HepG2 (cell line): ENCODE measurements around the gene PTGIS. TPM values are rescaled to one million over a fixed set of nuclear protein-coding genes. Genes with fewer than 3 reads are reported as not detected.

Source experiments
- ATAC-seq: fragments of 200-7000 bp; cut with Tn5 transposase; 3 replicates; pipeline ENCODE4 v1.9.1; 2020; ENCODE audit warnings: mild to moderate bottlenecking, moderate library complexity
- BruUV-seq: library from RNA; stranded (reverse); fragments of 400-500 nt; replicated peaks from 2 replicates; lab custom pipeline; 2021; lab: Mats Ljungman, UMichigan
- CTCF ChIA-PET: fragments of 300-600 bp; formaldehyde crosslinking; extraction: SDS; loops from one replicate; lab custom pipeline; 2021; ENCODE audit warnings: low total read pairs, inconsistent platforms, low intra/inter-chr PET ratio; lab: Yijun Ruan, JAX
- POLR2A ChIA-PET: fragments of 350-600 bp; sonication (Branson Sonifier 250); formaldehyde crosslinking; loops from one replicate; lab custom pipeline; 2020; ENCODE audit warnings: antibody characterized with exemption, inconsistent platforms; lab: Yijun Ruan, JAX
- DNase-seq: peaks from one replicate; pipeline ENCODE4 v3.0.0-alpha.2; 2015; ENCODE audit warnings: low spot score
- FAIRE-seq: peaks from 3 replicates; lab custom pipeline; 2011; peaks lifted over from hg19 to GRCh38; lab: Jason Lieb, UNC
- H2AFZ ChIP-seq: one replicate; pipeline ENCODE4 v1.6.1; 2011; ENCODE audit warnings: low read length, inconsistent platforms
- H3K27ac ChIP-seq: fragments of 300-600 bp; 3 replicates; pipeline ENCODE4 v1.8.0; 2011; ENCODE audit warnings: mixed run types, mild to moderate bottlenecking, mixed read lengths, low read length, inconsistent platforms; ENCODE audit not compliant: insufficient read depth; ENCODE audit errors: extremely low read length
- H3K27me3 ChIP-seq, 2 experiments: fragments of 200-600 bp in 1 of 2; 2 replicates in 1 of 2; 3 replicates in 1 of 2; pipeline versions ENCODE4 v1.6.0 to v1.8.0; 2011; ENCODE audit warnings: low read length in 2 of 2, mild to moderate bottlenecking in 2 of 2, moderate library complexity in 2 of 2, inconsistent platforms in 1 of 2; ENCODE audit not compliant: insufficient read depth in 2 of 2, control insufficient read depth in 1 of 2
- H3K36me3 ChIP-seq, 2 experiments: fragments of 200-600 bp in 1 of 2; replicated peaks in 1 of 2; 2 replicates in 1 of 2; 3 replicates in 1 of 2; pipeline versions ENCODE4 v1.5.1 to v1.8.0; 2011; ENCODE audit warnings: low read length in 2 of 2, inconsistent platforms in 1 of 2; ENCODE audit not compliant: insufficient read depth in 2 of 2, control insufficient read depth in 1 of 2
- H3K4me1 ChIP-seq: 2 replicates; pipeline ENCODE4 v1.5.1; 2012; ENCODE audit warnings: low read length, inconsistent platforms; ENCODE audit not compliant: insufficient read depth
- H3K4me2 ChIP-seq: 2 replicates; pipeline ENCODE4 v1.6.0; 2011; ENCODE audit warnings: low read depth, low read length, inconsistent platforms
- H3K4me3 ChIP-seq, 3 experiments: fragments of 200-600 bp in 1 of 3; sonication (generic), shearing (Covaris generic) in 1 of 3; replicated peaks in 1 of 3; 2 replicates each; pipeline ENCODE4 v1.5.1; 2011 to 2016; ENCODE audit warnings: low read length in 3 of 3, inconsistent platforms in 2 of 3, low read depth in 2 of 3, mild to moderate bottlenecking in 2 of 3, control low read depth in 1 of 3, mixed read lengths in 1 of 3; ENCODE audit not compliant: insufficient read depth in 1 of 3
- H3K79me2 ChIP-seq: one replicate; pipeline ENCODE4 v1.6.1; 2011; ENCODE audit warnings: low read length, inconsistent platforms; ENCODE audit not compliant: insufficient read depth
- H3K9ac ChIP-seq: 2 replicates; pipeline ENCODE4 v1.6.0; 2011; ENCODE audit warnings: mild to moderate bottlenecking, low read depth, low read length, inconsistent platforms; ENCODE audit not compliant: insufficient read depth
- H3K9me3 ChIP-seq: 2 replicates; pipeline ENCODE4 v1.5.1; 2012; ENCODE audit warnings: mild to moderate bottlenecking, low read length
- H4K20me1 ChIP-seq: 2 replicates; pipeline ENCODE4 v1.6.0; 2011; ENCODE audit warnings: inconsistent platforms, mild to moderate bottlenecking, low read length, moderate library complexity; ENCODE audit not compliant: insufficient read depth
- ATAD3A ChIP-seq: sonication (generic); formaldehyde crosslinking; IDR thresholded peaks from 2 replicates; pipeline ENCODE4 v1.4.0; 2020; ENCODE audit warnings: missing genetic modification reagents
- CBX1 ChIP-seq: IDR thresholded peaks from one replicate; pipeline ENCODE4 v1.6.1; 2016; ENCODE audit warnings: antibody characterized with exemption, low read depth
- CREB3 ChIP-seq: sonication (generic); formaldehyde crosslinking; IDR thresholded peaks from 2 replicates; pipeline ENCODE4 v1.5.0; 2020; ENCODE audit warnings: missing genetic modification reagents
- MTA1 ChIP-seq: sonication (generic); formaldehyde crosslinking; IDR thresholded peaks from 2 replicates; pipeline ENCODE4 v1.4.0; 2020; ENCODE audit warnings: missing genetic modification reagents, mild to moderate bottlenecking, borderline replicate concordance
- MXD1 ChIP-seq: sonication (generic); formaldehyde crosslinking; IDR thresholded peaks from 2 replicates; pipeline ENCODE4 v1.4.0; 2020; ENCODE audit warnings: mild to moderate bottlenecking, missing genetic modification reagents
- SMARCE1 ChIP-seq: fragments of 450-650 bp; IDR thresholded peaks from 2 replicates; pipeline ENCODE4 v1.6.1; 2017; ENCODE audit warnings: borderline replicate concordance
- TBX2 ChIP-seq: sonication (generic); formaldehyde crosslinking; IDR thresholded peaks from 2 replicates; pipeline ENCODE4 v1.5.0; 2020; ENCODE audit warnings: missing genetic modification reagents, mild to moderate bottlenecking, borderline replicate concordance
- XBP1 ChIP-seq: sonication (generic); formaldehyde crosslinking; IDR thresholded peaks from 2 replicates; pipeline ENCODE4 v1.5.0; 2020; ENCODE audit warnings: missing genetic modification reagents
- XRCC5 ChIP-seq: fragments of 200-400 bp; formaldehyde crosslinking; optimal IDR thresholded peaks from 2 replicates; pipeline ENCODE3; 2017; ENCODE audit warnings: mild to moderate bottlenecking, low read length
- ZMYM3 ChIP-seq: sonication (generic); formaldehyde crosslinking; IDR thresholded peaks from 2 replicates; pipeline ENCODE4 v1.5.1; 2020; ENCODE audit warnings: mild to moderate bottlenecking, missing genetic modification reagents
- ZNF180 ChIP-seq: sonication (generic); formaldehyde crosslinking; IDR thresholded peaks from 2 replicates; pipeline ENCODE4 v1.4.0; 2020; ENCODE audit warnings: low read depth, missing genetic modification reagents, borderline replicate concordance
- ZNF234 ChIP-seq: sonication (generic); formaldehyde crosslinking; conservative IDR thresholded peaks from 2 replicates; pipeline ENCODE4 v1.5.1; 2020; ENCODE audit warnings: mild to moderate bottlenecking, missing genetic modification reagents
- ZNF569 ChIP-seq: sonication (generic); formaldehyde crosslinking; IDR thresholded peaks from 2 replicates; pipeline ENCODE4 v1.5.0; 2020; ENCODE audit warnings: mild to moderate bottlenecking, missing genetic modification reagents, moderate library complexity, borderline replicate concordance
- ZNF768 ChIP-seq: sonication (generic); formaldehyde crosslinking; IDR thresholded peaks from 2 replicates; pipeline ENCODE4 v1.4.0; 2020; ENCODE audit warnings: missing genetic modification reagents
- ZNF772 ChIP-seq: sonication (generic); formaldehyde crosslinking; IDR thresholded peaks from 2 replicates; pipeline ENCODE4 v1.5.0; 2020; ENCODE audit warnings: mild to moderate bottlenecking, missing genetic modification reagents
- ZNF839 ChIP-seq: sonication (generic); formaldehyde crosslinking; IDR thresholded peaks from 2 replicates; pipeline ENCODE4 v1.4.0; 2020; ENCODE audit warnings: missing genetic modification reagents, mild to moderate bottlenecking, borderline replicate concordance
- WGBS: methylation state at CpG from one replicate; pipeline ENCODE4 v1.1.6; 2017; ENCODE audit warnings: low lambda C conversion rate; 5-methylcytosine and 5-hydroxymethylcytosine counted together
- in situ Hi-C: cut with HindIII; loops from 2 replicates; pipeline ENCODE4 v1.10.0; 2017; ENCODE audit warnings: low pct_unique_long_range_greater_than_20kb; ENCODE audit not compliant: extremely low pct_ligation_motif_present
- intact Hi-C: fragments of 100-400 bp; cut with micrococcal nuclease; formaldehyde crosslinking; loops from one replicate; pipeline ENCODE4 v1.10.0; 2022; ENCODE audit not compliant: unreplicated experiment
- polyA plus RNA-seq, 8 experiments: library from polyadenylated mRNA; depleted of rRNA in 3 of 8; stranded (reverse) in 7 of 8; unstranded in 1 of 8; fragments of >200 nt; fragmentation: Illumina TruSeq in 4 of 8; extraction: Trizol in 4 of 8; gene quantifications; 2 replicates each; pipeline versions ENCODE4 v1.2.1 to v1.2.3, GENCODE V29; 2011 to 2016; ENCODE audit warnings: low read depth in 4 of 8, missing spikeins in 1 of 8, mixed read lengths in 1 of 8; ENCODE audit not compliant: insufficient read depth in 1 of 8
- total RNA-seq, 5 experiments: library from RNA; depleted of rRNA; stranded (reverse); fragments of >200 nt; fragmentation: Illumina TruSeq; extraction: Trizol; gene quantifications; 2 replicates each; pipeline ENCODE4 v1.2.3, GENCODE V29; 2016; ENCODE audit warnings: low read depth in 1 of 5

The PTGIS gene
- total and polyA plus RNA-seq, 2 of the 13 experiments (the other 11 are each of a cell fraction or from before 2014, with no cell fraction given) = not detected

- H3K9me3 ChIP-seq = no peaks in the 10 kb centered on the region
- H4K20me1 ChIP-seq = no peaks in the 10 kb centered on the region
- WGBS = 57% methylated on average over 6 of the region's 6 CpGs
- intact Hi-C loops (no loop called here), in situ Hi-C loops (no loop called here)
- H3K4me2 ChIP-seq = no peak overlapping the region
- TF ChIP-seq MTA1 (no peak), ZMYM3 (CRISPR knock-in tag) (peak; percentile 81; the same call in 1 of the 2 replicates), ZNF768 (peak; percentile 95), ZNF180 (peak; percentile 95; the same call in 1 of the 2 replicates), XBP1 (CRISPR knock-in tag) (no peak)
- H3K27ac ChIP-seq = no peak overlapping the region
- POLR2A ChIA-PET = no interaction called here
- H2AFZ ChIP-seq = no peak overlapping the region
- H3K27me3 ChIP-seq = peaks cover 3 to 18% of the 10 kb centered on the region in 2 experiments; a peak in 4 of 5 replicates
- no peak for ATAC-seq
- no TSS peak for BruUV-seq
- no peak overlapping the region for H3K4me3 ChIP-seq
- H3K9ac ChIP-seq = no peak overlapping the region
- peaks cover 11% of the 10 kb centered on the region; the same call in 1 of the 2 replicates for H3K4me1 ChIP-seq
- no peaks in the 10 kb centered on the region for H3K36me3 ChIP-seq
- DNase-seq = no peak
- FAIRE-seq = no peak
- no peaks in the 10 kb centered on the region for H3K79me2 ChIP-seq
- CTCF ChIA-PET = no interaction called here
These were observed 4.6 kb downstream of the PTGIS start for GRCh38 chr20:49563015-49563980.

- Histone ChIP-seq H3K36me3 (no peaks in the 10 kb centered on the region), H3K27ac (no peak overlapping the region), H3K79me2 (no peaks in the 10 kb centered on the region), H3K9ac (no peak overlapping the region), H4K20me1 (no peaks in the 10 kb centered on the region), H3K9me3 (no peaks in the 10 kb centered on the region), H3K4me3 (no peak overlapping the region), H3K27me3 (peaks cover 3 to 17% of the 10 kb centered on the region in 2 experiments; a peak in 4 of 5 replicates), H3K4me2 (no peak overlapping the region), H3K4me1 (peaks cover 11% of the 10 kb centered on the region; the same call in 1 of the 2 replicates), H2AFZ (no peak overlapping the region)
- POLR2A ChIA-PET = interaction anchor here (0.8 kb wide), 1 partner anchor 22 kb away, joined by 3 read pairs; no protein-coding TSS in a partner anchor
- CTCF ChIA-PET = no interaction called here
- DNase-seq = no peak
- 26% methylated on average over 21 of the region's 21 CpGs for WGBS
- ATAC-seq = peak; percentile 58
- no TSS peak for BruUV-seq
- FAIRE-seq = no peak
- intact Hi-C loops = no loop called here
- in situ Hi-C loops = no loop called here
- TF ChIP-seq SMARCE1 (no peak), ZNF839 (CRISPR knock-in tag) (no peak), XRCC5 (peak; percentile 63), ZNF234 (CRISPR knock-in tag) (no peak), CREB3 (no peak), ATAD3A (CRISPR knock-in tag) (no peak), ZNF569 (CRISPR knock-in tag) (no peak), ZNF772 (0 out of 2 replicates have a peak, but pooled peaks have one; percentile 24), CBX1 (no peak), MXD1 (no peak), TBX2 (peak; percentile 23; the same call in 1 of the 2 replicates)
These were observed 5.5 kb downstream of the PTGIS start for GRCh38 chr20:49562311-49563014.
